ENCODE measurements around the gene THSD4.

- TF ChIP-seq EHMT2 (IDR thresholded peaks at IDR 0.05; ENCODE audit: low read depth) (no peak), REST (IDR thresholded peaks at IDR 0.05) (no peak), RFX5 (IDR thresholded peaks at IDR 0.05) (no peak), MAFK (IDR thresholded peaks at IDR 0.05; ENCODE audit: partially characterized antibody) (no peak), CTCF (IDR thresholded peaks at IDR 0.05) (no peak), ELK1 (IDR thresholded peaks at IDR 0.05; ENCODE audit: low read depth, low read length) (no peak), SMC3 (IDR thresholded peaks at IDR 0.05) (no peak)
These were observed 358.5 kb downstream of the THSD4 start for GRCh38 chr15:71473751-71474150.

All from A549 (cell line).